HEK293 (cell line): ENCODE data around the gene GJB5.

Experiments used
- CTCF ChIP-seq: fragments of 450-650 bp; formaldehyde crosslinking; IDR thresholded peaks from 2 replicates; pipeline ENCODE4 v1.5.1; 2016; ENCODE audit warnings: missing biosample characterization, missing genetic modification characterization
- ZBTB7A ChIP-seq: fragments of 450-650 bp; formaldehyde crosslinking; IDR thresholded peaks from 2 replicates; pipeline ENCODE4 v1.5.1; 2016; ENCODE audit warnings: low read depth, missing biosample characterization, missing genetic modification characterization
- ZFP3 ChIP-seq: fragments of 450-650 bp; formaldehyde crosslinking; IDR thresholded peaks from 2 replicates; pipeline ENCODE4 v1.5.1; 2016; ENCODE audit warnings: low read depth, missing biosample characterization, missing genetic modification characterization

- TF ChIP-seq CTCF (tag by site-specific recombination) (no peak), ZBTB7A (no peak), ZFP3 (tag by site-specific recombination) (no peak)
Measured at GRCh38 chr1:34713443-34713842, 41.4 kb upstream of the GJB5 start.
